CD4-positive, alpha-beta T cell treated with Interleukin-17A for 1 hour (primary cell): Measurements from ENCODE around the gene GATA6.

ENCODE experiments used
- DNase-seq: peaks from one replicate; pipeline ENCODE4 v3.0.0-alpha.2; 2020

The GATA6 gene

GRCh38 chr18:22167091-22167470 lies 2.3 kb upstream of the GATA6 start:
- DNase-seq = no peak

- DNase-seq = no peak
Measured at GRCh38 chr18:22167471-22168241, 1.7 kb upstream of the GATA6 start.

DNA sequence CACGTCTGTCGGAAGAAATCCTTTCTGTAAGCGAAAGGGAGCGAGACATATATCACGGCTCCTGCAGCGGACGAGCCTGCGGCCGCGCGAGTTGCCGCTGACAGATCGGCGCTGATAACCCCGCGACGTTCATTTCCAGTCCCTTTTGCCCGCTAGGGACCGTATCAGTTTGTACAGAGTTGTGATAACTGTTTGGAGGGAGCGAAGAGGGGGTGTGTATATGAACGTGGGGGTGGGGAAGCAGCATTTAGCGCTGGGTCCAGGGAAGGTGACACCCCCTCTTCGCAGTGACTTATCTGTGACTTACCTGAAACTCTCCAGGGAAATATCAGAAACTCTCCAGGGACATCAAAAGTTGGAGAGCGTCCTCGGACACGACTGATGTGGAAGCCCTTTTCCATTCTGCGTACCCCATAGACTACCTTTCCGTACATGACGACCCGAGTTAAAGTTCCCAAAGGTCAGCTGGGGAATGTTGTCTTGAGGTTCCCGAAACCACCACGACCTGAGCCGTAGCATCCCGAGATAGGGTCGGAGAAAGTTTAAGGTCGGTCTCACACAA lies 948 bp upstream of the GATA6 start:
- peak; percentile 29 for DNase-seq

- no peak for DNase-seq
Measured at GRCh38 chr18:22169889-22170420, 566 bp downstream of the GATA6 start.

- no peak for DNase-seq
Measured at GRCh38 chr18:22170421-22171257, 1.2 kb downstream of the GATA6 start.

- DNase-seq = no peak
Measured at GRCh38 chr18:22171258-22172119, 2.1 kb downstream of the GATA6 start.

DNA sequence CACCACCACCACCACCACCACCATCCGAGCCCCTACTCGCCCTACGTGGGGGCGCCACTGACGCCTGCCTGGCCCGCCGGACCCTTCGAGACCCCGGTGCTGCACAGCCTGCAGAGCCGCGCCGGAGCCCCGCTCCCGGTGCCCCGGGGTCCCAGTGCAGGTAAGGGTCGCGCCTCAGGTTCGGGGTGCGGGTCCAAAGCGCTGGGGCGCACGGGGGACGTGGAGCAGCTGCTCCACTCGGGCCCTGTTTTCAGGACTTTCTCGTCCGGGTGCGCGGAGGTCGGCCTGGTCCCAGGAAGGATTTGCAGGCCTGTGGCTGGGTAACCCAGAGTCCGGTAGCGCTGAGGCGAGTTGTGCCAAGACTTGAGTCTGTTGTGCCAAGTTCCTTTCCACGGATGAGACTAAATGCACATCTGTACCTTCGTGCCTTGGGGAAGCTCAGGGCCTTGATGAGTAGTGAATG lies 2.8 kb downstream of the GATA6 start:
- DNase-seq = no peak

- no peak for DNase-seq
Measured at GRCh38 chr18:22172594-22173049, 3.2 kb downstream of the GATA6 start.

DNA sequence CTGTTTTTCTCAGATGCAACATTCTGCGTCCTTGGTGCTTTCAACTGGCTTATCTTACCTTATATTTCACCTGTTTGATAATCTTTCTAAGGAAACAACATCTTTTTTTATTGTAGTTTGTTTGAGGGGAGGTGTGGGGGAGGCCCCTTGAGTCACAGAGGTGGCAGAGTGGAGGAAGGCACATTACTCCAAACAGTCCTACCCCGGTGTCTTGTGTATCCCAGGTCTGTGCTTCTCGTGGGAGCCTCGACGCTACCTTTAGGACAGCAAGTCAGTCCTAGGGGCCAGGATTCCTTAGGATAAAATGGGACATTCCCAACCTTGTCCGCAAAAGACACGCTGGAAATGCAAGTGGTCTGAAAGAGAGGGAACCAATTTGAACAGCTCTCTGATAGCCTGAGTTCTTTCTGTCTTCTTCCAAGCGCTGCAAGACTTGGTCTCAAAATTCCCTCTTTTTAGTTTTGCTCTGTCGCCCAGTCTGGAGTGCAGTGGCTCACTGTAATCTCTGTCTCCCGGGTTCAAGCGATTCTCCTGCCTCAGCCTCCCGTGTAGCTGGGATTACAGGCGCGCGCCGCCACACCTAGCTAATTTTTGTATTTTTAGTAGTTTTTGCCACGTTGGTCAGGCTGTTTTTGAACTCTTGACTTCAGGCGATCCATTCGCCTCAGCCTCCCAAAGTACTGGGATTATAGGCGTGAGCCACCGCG lies 4.0 kb downstream of the GATA6 start:
- DNase-seq = no peak

DNA sequence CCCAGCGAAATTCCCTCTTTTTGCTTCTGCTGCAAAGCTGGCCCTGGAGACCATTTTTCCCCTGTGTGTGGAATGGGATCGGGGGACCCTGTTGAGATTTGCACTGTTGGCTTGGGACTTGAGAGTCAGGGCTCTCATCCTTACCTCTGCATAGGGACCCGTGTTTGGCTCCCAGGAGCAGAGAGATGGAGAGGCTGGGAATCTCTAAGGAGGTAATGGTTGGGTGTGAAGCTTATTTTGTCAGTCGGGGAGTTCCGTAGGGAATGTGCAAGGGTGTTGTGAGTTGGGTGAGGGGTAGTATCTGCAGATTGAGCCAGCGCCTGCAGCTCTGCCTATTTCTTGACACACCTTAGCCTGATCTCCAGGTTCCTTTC lies 4.5 kb downstream of the GATA6 start:
- no peak for DNase-seq

- DNase-seq = no peak
Measured at GRCh38 chr18:22174341-22175145, 5.2 kb downstream of the GATA6 start.

DNA sequence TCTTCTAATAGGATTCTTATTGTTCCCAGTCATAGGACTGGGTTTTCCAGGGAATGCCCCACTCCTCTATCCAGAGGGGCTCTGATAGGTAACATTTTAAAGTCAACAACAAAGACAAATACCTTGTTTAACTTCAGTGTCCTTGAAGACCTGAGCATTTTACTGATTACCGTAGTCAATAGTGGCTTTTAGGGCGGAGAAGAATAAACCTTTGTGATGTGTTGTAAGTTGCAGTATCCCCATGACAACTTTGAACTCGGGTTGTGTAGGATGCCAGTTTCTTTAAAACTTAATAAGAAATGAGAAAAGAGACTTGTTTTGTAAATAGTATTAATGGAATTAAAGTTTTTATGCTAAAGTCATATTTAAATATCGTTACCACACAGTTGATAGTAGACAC lies 6.0 kb downstream of the GATA6 start:
- DNase-seq = no peak

GRCh38 chr18:22176420-22177326 lies 7.3 kb downstream of the GATA6 start:
- DNase-seq = no peak

GRCh38 chr18:22177327-22177871 lies 8.0 kb downstream of the GATA6 start:
- no peak for DNase-seq

DNA sequence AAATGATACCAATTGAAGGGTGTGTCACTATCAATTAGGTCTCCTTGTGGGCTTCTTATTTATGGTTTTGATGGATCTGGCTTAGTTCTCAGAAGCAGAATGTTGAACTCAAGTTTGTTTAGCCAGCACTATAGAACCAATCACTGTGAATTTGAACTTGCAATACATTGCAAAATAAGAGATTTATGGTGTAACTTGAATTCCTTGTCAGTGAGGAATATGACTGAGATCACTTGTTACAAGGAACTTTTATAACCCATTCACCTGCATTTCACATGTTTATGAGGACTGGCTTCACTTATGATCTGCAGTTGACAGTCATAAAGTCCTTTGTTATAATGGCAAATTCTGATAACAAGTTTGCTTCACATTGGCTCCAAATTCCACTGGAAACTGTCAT lies 9.8 kb downstream of the GATA6 start:
- DNase-seq = no peak

- no peak for DNase-seq
Measured at GRCh38 chr18:22179631-22180030, 10.2 kb downstream of the GATA6 start.

DNA sequence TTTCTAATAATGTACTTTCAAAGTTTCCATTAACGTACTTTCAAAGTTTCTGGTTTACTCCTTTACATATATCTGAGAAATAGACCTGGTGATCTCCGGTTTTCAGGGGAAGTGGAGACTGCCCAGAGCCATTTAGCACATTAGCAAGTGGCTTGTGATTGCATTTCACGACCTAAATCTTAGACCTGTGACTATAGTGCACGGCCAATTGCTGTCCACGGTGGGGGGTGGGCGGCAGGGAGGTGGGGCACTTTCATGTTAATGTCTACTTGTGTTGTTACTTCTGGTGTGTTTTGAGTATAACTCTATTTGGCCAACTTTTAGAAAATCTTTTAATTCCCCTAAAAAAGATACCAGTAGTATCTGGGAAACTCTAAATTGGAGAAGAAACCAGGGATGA lies 11.3 kb downstream of the GATA6 start:
- DNase-seq = no peak

DNA sequence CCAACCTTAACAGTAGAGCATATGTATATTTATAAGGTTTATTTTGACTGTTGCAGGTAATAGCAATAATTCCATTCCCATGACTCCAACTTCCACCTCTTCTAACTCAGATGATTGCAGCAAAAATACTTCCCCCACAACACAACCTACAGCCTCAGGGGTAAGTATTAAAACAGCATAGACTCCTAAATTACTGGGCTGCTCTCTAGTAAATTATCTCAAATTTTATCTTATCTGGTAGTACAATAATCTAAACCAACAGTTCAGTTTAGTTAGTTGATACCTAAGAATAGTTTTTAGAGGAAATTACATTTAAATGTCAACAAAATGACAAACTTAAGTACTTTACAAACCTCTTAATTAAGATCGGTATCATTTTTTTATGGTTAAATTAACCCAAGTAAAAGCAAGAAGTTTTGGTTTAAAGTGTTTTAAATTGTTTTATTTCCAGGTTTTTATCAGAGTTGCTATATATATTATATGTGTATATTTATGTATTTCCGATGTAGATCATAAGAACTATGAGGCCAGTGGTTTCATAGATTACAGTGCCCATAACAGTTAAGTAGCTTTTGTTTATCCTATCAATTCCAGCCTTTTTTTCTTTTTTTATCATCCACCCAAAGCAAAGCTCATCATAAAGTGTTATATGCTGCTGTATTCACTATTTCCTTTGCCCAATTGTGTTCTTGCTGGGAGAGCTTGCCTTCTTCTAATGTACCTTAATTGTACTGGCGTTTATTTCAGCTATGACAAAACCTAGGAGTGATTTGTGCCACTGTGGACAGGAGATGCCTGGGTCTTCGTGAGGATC lies 13.7 kb downstream of the GATA6 start:
- DNase-seq = no peak

- DNase-seq = no peak
Measured at GRCh38 chr18:22183698-22184170, 14.3 kb downstream of the GATA6 start.
